ENCODE results near the gene KCTD3. TPM values are rescaled to one million over a fixed set of nuclear protein-coding genes. Genes with fewer than 3 reads are reported as not detected.
A peak's percentile ranks its signal among the peaks of the same experiment; 100 is the strongest.

KCTD3 gene
- total RNA-seq, 1 experiment from 2014 or later = 53.6 TPM

DNA sequence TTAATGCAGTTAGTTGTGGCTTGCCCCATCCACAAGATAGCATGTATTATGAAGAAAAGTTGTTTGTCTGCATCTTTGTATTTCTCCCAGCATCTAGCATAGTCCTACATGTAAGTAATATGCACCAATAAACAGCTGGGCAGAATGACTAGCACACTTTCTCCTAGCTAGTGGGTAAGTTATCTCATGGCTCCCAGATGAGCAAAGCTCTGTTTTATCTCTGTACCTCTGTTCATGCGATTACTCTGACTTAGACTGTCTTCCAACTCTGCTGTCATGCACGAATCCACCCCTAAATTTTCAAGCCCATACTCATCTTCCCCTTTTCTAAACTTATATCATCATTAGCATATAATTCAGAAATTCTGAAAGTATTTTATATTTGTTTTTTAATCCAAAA lies 37.5 kb upstream of the KCTD3 start:
- intact Hi-C loops (cut with micrococcal nuclease; ENCODE audit: unreplicated experiment) = loop anchor here (5.0 to 10.0 kb wide), 2 partner anchors 725 to 1317 kb away; no protein-coding TSS in a partner anchor
- H3K27me3 ChIP-seq (ENCODE audit: insufficient read depth, low read depth) = no peaks in the 10 kb centered on the region
- 0 out of 2 replicates have a peak, but pooled peaks cover 5% of the 10 kb centered on the region for H3F3A ChIP-seq (ENCODE audit: insufficient read depth, low read depth)
- no peak overlapping the region for H3K4me3 ChIP-seq
- H3K36me3 ChIP-seq (ENCODE audit: low read depth) = no peaks in the 10 kb centered on the region
- CTCF ChIA-PET = no interaction called here
- POLR2A ChIA-PET (ENCODE audit: unreplicated experiment) = no interaction called here
- no TSS peak for BruUV-seq (replicated peaks)
- H3K9me3 ChIP-seq (ENCODE audit: insufficient read depth, low read depth) = peaks cover 4% of the 10 kb centered on the region; the same call in 1 of the 2 replicates
- no peak for DNase-seq
- H3K4me1 ChIP-seq (replicated peaks; ENCODE audit: insufficient read depth) = no peaks in the 10 kb centered on the region
- no peak for TF ChIP-seq CTCF (conservative IDR thresholded peaks at IDR 0.05)
- no peak for TF ChIP-seq EZH2 (IDR thresholded peaks at IDR 0.05; ENCODE audit: low read depth)
- no peak overlapping the region for H3K27ac ChIP-seq
- no peaks in the 10 kb centered on the region for H3K9me2 ChIP-seq (ENCODE audit: insufficient read depth)
- H3K79me2 ChIP-seq (ENCODE audit: low read depth) = no peaks in the 10 kb centered on the region
- H4K20me1 ChIP-seq (ENCODE audit: insufficient read depth) = no peaks in the 10 kb centered on the region
- H3K4me2 ChIP-seq = no peak overlapping the region
- H2AFZ ChIP-seq = no peak overlapping the region

DNA sequence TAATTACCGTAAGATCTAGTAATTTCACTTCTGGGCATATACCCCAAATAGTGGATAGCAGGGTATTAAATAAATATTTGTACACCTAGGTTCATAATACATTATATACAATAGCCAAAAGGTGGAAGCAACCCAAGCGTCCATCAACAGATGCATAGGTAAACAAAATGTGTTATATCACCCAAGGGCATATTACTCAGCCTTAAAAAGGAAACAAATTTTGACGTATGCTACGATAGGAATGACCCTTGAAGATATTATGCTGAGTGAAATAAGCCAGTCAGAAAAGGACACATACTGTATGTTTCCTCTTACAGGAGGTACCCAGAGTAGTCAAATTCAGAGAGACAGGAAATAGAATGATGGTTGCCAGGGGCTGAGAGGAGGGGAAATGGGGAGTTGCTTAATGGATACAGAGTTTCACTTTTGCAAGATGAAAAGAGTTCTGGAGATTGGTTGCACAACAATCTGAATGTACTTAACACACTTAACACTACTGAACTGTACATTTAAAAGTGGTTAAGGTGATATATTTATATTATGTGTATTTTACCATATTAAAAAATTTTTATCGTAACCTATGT lies 36.6 kb upstream of the KCTD3 start:
- no peaks in the 10 kb centered on the region for H3K27me3 ChIP-seq (ENCODE audit: insufficient read depth, low read depth)
- H4K20me1 ChIP-seq (ENCODE audit: insufficient read depth) = no peaks in the 10 kb centered on the region
- no peak overlapping the region for H3K4me2 ChIP-seq
- no TSS peak for BruUV-seq (replicated peaks)
- H3K27ac ChIP-seq = no peak overlapping the region
- ChIA-PET CTCF (no interaction called here), POLR2A (ENCODE audit: unreplicated experiment) (no interaction called here)
- H3K79me2 ChIP-seq (ENCODE audit: low read depth) = no peaks in the 10 kb centered on the region
- H3F3A ChIP-seq (ENCODE audit: insufficient read depth, low read depth) = 0 out of 2 replicates have a peak, but pooled peaks cover 5% of the 10 kb centered on the region
- no peaks in the 10 kb centered on the region for H3K9me2 ChIP-seq (ENCODE audit: insufficient read depth)
- intact Hi-C loops (cut with micrococcal nuclease; ENCODE audit: unreplicated experiment) = no loop called here
- no peak overlapping the region for H3K4me3 ChIP-seq
- peaks cover 4% of the 10 kb centered on the region; the same call in 1 of the 2 replicates for H3K9me3 ChIP-seq (ENCODE audit: insufficient read depth, low read depth)
- peak in 1 of 2 experiments; percentile 34 for DNase-seq
- no peaks in the 10 kb centered on the region for H3K4me1 ChIP-seq (replicated peaks; ENCODE audit: insufficient read depth)
- H3K36me3 ChIP-seq (ENCODE audit: low read depth) = no peaks in the 10 kb centered on the region
- no peak for TF ChIP-seq CTCF (conservative IDR thresholded peaks at IDR 0.05)
- no peak for TF ChIP-seq EZH2 (IDR thresholded peaks at IDR 0.05; ENCODE audit: low read depth)
- H2AFZ ChIP-seq = no peak overlapping the region

DNA sequence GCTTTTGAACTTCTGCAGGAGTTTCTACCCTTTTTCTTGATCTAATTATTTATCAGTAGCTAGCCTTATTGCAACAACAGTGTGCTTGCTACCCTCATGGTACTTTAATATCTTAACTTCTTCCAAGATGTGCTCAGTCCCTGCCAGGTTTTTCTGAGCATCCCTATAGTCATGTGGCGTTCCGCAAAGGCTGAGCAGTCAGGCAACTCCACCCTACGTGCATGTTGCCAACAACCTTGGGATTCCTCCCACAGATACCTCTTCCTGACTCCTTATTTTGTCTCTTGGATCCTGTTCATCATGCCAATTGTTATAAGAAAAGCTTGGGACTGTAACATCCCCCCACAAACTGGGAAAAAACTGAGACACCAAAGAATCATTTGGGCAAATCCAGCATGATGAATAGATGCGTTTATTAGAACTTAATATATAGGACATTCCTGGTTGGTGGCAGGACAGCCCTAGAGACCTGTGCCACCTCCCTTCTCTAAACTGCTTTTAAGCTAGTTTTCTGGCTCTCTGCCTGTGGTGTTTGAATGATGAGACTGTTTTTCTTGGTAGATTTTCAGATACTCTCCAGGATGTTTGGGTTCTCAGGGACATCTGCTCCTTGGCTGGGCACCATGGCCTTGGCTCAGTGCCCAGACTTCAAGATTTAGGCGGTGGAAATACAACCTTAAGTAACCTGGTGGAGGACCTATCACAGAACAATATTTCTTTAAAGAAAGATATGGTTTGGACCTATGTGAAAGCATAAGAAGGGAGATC lies 27.1 kb upstream of the KCTD3 start:
- Histone ChIP-seq H2AFZ (no peak overlapping the region), H3K27me3 (ENCODE audit: insufficient read depth, low read depth) (no peaks in the 10 kb centered on the region), H3F3A (ENCODE audit: insufficient read depth, low read depth) (0 out of 2 replicates have a peak, but pooled peaks cover 8% of the 10 kb centered on the region), H3K4me2 (no peak overlapping the region), H3K36me3 (ENCODE audit: low read depth) (no peaks in the 10 kb centered on the region), H3K9me3 (ENCODE audit: insufficient read depth, low read depth) (peaks cover 6% of the 10 kb centered on the region), H3K9me2 (ENCODE audit: insufficient read depth) (no peaks in the 10 kb centered on the region), H3K27ac (no peak overlapping the region), H4K20me1 (ENCODE audit: insufficient read depth) (no peaks in the 10 kb centered on the region), H3K4me3 (no peak overlapping the region), H3K4me1 (replicated peaks; ENCODE audit: insufficient read depth) (0 out of 2 replicates have a peak, but pooled peaks cover 5% of the 10 kb centered on the region), H3K79me2 (ENCODE audit: low read depth) (no peaks in the 10 kb centered on the region)
- ChIA-PET POLR2A (ENCODE audit: unreplicated experiment) (no interaction called here), CTCF (no interaction called here)
- peak in 1 of 2 experiments; percentile 42 for DNase-seq
- no peak for TF ChIP-seq CTCF (conservative IDR thresholded peaks at IDR 0.05)
- TF ChIP-seq EZH2 (IDR thresholded peaks at IDR 0.05; ENCODE audit: low read depth) = no peak
- intact Hi-C loops (cut with micrococcal nuclease; ENCODE audit: unreplicated experiment) = no loop called here
- no TSS peak for BruUV-seq (replicated peaks)

All from PC-9 (cell line).